OCI-LY1 (cell line): ENCODE data around the gene SPRY4.

Experiments used
- H2AFZ ChIP-seq: fragments of 200-600 bp; sonication (generic), shearing (Covaris generic); 2 replicates; pipeline ENCODE4 v1.6.0; 2014; ENCODE audit warnings: antibody characterized with exemption, mild to moderate bottlenecking, low read length
- H3F3A ChIP-seq: fragments of 200-600 bp; sonication (generic), shearing (Covaris generic); 2 replicates; pipeline ENCODE4 v1.6.0; 2014; ENCODE audit warnings: mild to moderate bottlenecking, antibody characterized with exemption, low read length, moderate library complexity; ENCODE audit not compliant: insufficient read depth
- H3K27ac ChIP-seq: fragments of 200-600 bp; sonication (generic); 2 replicates; pipeline ENCODE4 v1.5.1; 2014; ENCODE audit warnings: low read length, mixed run types, mild to moderate bottlenecking, low read depth; ENCODE audit not compliant: poor library complexity, severe bottlenecking
- H3K27me3 ChIP-seq: fragments of 200-600 bp; sonication (generic); 2 replicates; pipeline ENCODE4 v1.6.0; 2014; ENCODE audit warnings: antibody characterized with exemption, mild to moderate bottlenecking, low read length, moderate library complexity; ENCODE audit not compliant: insufficient read depth
- H3K36me3 ChIP-seq: fragments of 200-600 bp; sonication (generic); 2 replicates; pipeline ENCODE4 v1.6.1; 2014; ENCODE audit warnings: mild to moderate bottlenecking, antibody characterized with exemption, low read length, moderate library complexity, mixed read lengths; ENCODE audit not compliant: insufficient read depth
- H3K4me1 ChIP-seq: fragments of 200-600 bp; sonication (generic); 2 replicates; pipeline ENCODE4 v1.5.1; 2014; ENCODE audit warnings: mild to moderate bottlenecking, low read length, moderate library complexity; ENCODE audit not compliant: insufficient read depth, severe bottlenecking
- H3K4me2 ChIP-seq: fragments of 200-600 bp; sonication (generic), shearing (Covaris generic); 2 replicates; pipeline ENCODE4 v1.6.1; 2014; ENCODE audit warnings: low read length
- H3K4me3 ChIP-seq: fragments of 200-600 bp; sonication (generic); 2 replicates; pipeline ENCODE4 v1.5.1; 2014; ENCODE audit warnings: low read length, low read depth, mild to moderate bottlenecking, mixed read lengths; ENCODE audit not compliant: poor library complexity, severe bottlenecking
- H3K79me2 ChIP-seq: fragments of 200-600 bp; shearing (Covaris generic); 2 replicates; pipeline ENCODE4 v1.6.1; 2016; ENCODE audit warnings: mixed run types, low read length, mixed read lengths; ENCODE audit not compliant: insufficient read depth
- H3K9ac ChIP-seq: fragments of 200-600 bp; sonication (generic), shearing (Covaris generic); 2 replicates; pipeline ENCODE4 v1.6.1; 2014; ENCODE audit warnings: mild to moderate bottlenecking, low read length, mixed read lengths
- H3K9me2 ChIP-seq: fragments of 200-600 bp; sonication (generic), shearing (Covaris generic); 2 replicates; pipeline ENCODE4 v1.6.1; 2014; ENCODE audit warnings: low read depth, mild to moderate bottlenecking, low read length, mixed read lengths
- H3K9me3 ChIP-seq: fragments of 200-600 bp; shearing (Covaris generic); 2 replicates; pipeline ENCODE4 v1.6.1; 2014; ENCODE audit warnings: low read length, mixed read lengths
- H4K20me1 ChIP-seq: fragments of 200-600 bp; sonication (generic), shearing (Covaris generic); 2 replicates; pipeline ENCODE4 v1.6.0; 2016; ENCODE audit warnings: mild to moderate bottlenecking, low read length; ENCODE audit not compliant: insufficient read depth
- EZH2 ChIP-seq: fragments of 200-600 bp; sonication (generic), shearing (Covaris generic); IDR thresholded peaks from 2 replicates; pipeline ENCODE4 v1.8.0; 2017; ENCODE audit warnings: borderline replicate concordance, mixed run types, mild to moderate bottlenecking, antibody characterized with exemption, low read length, moderate library complexity, mixed read lengths
- TF ChIP-seq, protein P1 (sequence below): fragments of 200-600 bp; sonication (generic), shearing (Covaris generic); IDR thresholded peaks from 2 replicates; pipeline ENCODE4 v1.5.1; 2017; ENCODE audit warnings: mild to moderate bottlenecking, antibody characterized with exemption, low read length, moderate library complexity, mixed read lengths

SPRY4 gene

GRCh38 chr5:142296914-142297417, 27.9 kb downstream of the SPRY4 start:
- no peaks in the 10 kb centered on the region for H3K9me2 ChIP-seq
- no peaks in the 10 kb centered on the region for H3K36me3 ChIP-seq
- no peaks in the 10 kb centered on the region for H3K79me2 ChIP-seq
- H3K27ac ChIP-seq, result no peak overlapping the region
- H3K4me1 ChIP-seq, result no peaks in the 10 kb centered on the region
- no peak overlapping the region for H3K9ac ChIP-seq
- no peaks in the 10 kb centered on the region for H3F3A ChIP-seq
- no peak overlapping the region for H3K4me3 ChIP-seq
- TF ChIP-seq, protein P1, sequence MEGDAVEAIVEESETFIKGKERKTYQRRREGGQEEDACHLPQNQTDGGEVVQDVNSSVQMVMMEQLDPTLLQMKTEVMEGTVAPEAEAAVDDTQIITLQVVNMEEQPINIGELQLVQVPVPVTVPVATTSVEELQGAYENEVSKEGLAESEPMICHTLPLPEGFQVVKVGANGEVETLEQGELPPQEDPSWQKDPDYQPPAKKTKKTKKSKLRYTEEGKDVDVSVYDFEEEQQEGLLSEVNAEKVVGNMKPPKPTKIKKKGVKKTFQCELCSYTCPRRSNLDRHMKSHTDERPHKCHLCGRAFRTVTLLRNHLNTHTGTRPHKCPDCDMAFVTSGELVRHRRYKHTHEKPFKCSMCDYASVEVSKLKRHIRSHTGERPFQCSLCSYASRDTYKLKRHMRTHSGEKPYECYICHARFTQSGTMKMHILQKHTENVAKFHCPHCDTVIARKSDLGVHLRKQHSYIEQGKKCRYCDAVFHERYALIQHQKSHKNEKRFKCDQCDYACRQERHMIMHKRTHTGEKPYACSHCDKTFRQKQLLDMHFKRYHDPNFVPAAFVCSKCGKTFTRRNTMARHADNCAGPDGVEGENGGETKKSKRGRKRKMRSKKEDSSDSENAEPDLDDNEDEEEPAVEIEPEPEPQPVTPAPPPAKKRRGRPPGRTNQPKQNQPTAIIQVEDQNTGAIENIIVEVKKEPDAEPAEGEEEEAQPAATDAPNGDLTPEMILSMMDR, result no peak
- no peak for TF ChIP-seq EZH2
- no peaks in the 10 kb centered on the region for H3K9me3 ChIP-seq
- H4K20me1 ChIP-seq, result no peaks in the 10 kb centered on the region
- no peak overlapping the region for H3K4me2 ChIP-seq
- H2AFZ ChIP-seq, result no peak overlapping the region
- no peaks in the 10 kb centered on the region for H3K27me3 ChIP-seq

- Histone ChIP-seq H3K9me2 (no peaks in the 10 kb centered on the region), H3K79me2 (no peaks in the 10 kb centered on the region), H4K20me1 (no peaks in the 10 kb centered on the region), H3K9ac (no peak overlapping the region), H3K4me2 (no peak overlapping the region), H2AFZ (no peak overlapping the region), H3K4me3 (no peak overlapping the region), H3K36me3 (no peaks in the 10 kb centered on the region), H3K27ac (no peak overlapping the region), H3K27me3 (no peaks in the 10 kb centered on the region), H3K4me1 (no peaks in the 10 kb centered on the region), H3F3A (no peaks in the 10 kb centered on the region), H3K9me3 (no peaks in the 10 kb centered on the region)
- TF ChIP-seq, protein P1, result no peak
- no peak for TF ChIP-seq EZH2
These were observed 28.6 kb downstream of the SPRY4 start for GRCh38 chr5:142295960-142296860.

DNA sequence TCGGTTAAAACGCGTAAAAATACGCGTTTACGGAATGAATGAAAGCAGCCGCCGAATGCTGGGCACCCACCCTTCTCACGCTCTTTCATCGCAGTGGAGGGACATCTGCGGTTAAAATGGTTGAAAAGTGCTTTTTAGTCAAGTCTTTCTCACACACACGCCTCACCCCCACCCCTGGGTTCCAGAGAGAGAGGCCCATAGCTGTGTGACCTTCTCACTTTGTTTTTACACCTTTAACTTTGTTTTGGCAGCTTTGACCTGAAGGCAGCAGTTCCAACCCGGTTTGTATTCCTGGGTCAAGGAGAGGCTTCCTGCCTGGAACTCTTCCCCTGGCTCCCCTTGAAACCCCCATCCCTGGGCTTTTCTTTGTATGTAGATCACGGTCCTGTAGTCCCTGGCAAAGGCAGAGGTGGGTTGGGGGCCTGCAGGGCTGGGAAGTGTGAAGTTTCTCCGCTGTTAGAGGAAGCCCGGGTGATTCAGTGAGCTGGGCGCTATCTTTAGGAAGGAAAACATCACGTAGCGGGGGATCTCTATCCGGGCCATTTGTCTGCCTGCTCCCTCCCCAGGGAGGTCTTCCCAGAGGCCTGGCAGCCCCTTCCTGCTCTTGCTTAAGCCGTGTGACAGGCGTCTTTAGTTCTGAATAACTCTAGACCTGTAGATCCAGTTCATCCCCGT, 29.6 kb downstream of the SPRY4 start:
- no peaks in the 10 kb centered on the region for H3K4me1 ChIP-seq
- H3F3A ChIP-seq, result no peaks in the 10 kb centered on the region
- H3K9me3 ChIP-seq, result no peaks in the 10 kb centered on the region
- H3K27me3 ChIP-seq, result no peaks in the 10 kb centered on the region
- no peak overlapping the region for H3K4me3 ChIP-seq
- H3K9ac ChIP-seq, result no peak overlapping the region
- no peak overlapping the region for H3K4me2 ChIP-seq
- no peaks in the 10 kb centered on the region for H3K79me2 ChIP-seq
- no peaks in the 10 kb centered on the region for H3K9me2 ChIP-seq
- H3K27ac ChIP-seq, result no peak overlapping the region
- no peaks in the 10 kb centered on the region for H3K36me3 ChIP-seq
- TF ChIP-seq, protein P1, result no peak
- TF ChIP-seq EZH2, result no peak
- H2AFZ ChIP-seq, result no peak overlapping the region
- no peaks in the 10 kb centered on the region for H4K20me1 ChIP-seq
